Esophagus muscularis mucosa (tissue), 3 donors: ENCODE data around the gene MYL5.

Experiments used
- CTCF ChIP-seq, 3 experiments: fragments of 200-600 bp in 2 of 3; fragments of 450-650 bp in 1 of 3; sonication (generic) in 2 of 3; IDR thresholded peaks; one replicate each; pipeline ENCODE4 v1.5.1; 2017 to 2019; ENCODE audit warnings: antibody characterized with exemption in 3 of 3, mild to moderate bottlenecking in 2 of 3, moderate library complexity in 1 of 3
- POLR2AphosphoS5 ChIP-seq, 2 donors: sonication (generic); formaldehyde crosslinking; IDR thresholded peaks; one replicate each; pipeline ENCODE4 v1.6.1; 2017; ENCODE audit warnings: antibody characterized with exemption in 2 of 2

- no peak for TF ChIP-seq CTCF (IDR thresholded peaks at IDR 0.05)
- TF ChIP-seq POLR2AphosphoS5 (IDR thresholded peaks at IDR 0.05), result no peak
These were observed 47.9 kb downstream of the MYL5 start for GRCh38 chr4:722169-722725.
